NCI-H1048 (cell line): ENCODE data around the gene LRRC31.

Source experiments
- DNase-seq: peaks from one replicate; lab custom pipeline; 2025; lab: John Stamatoyannopoulos, UW

The LRRC31 gene

DNA sequence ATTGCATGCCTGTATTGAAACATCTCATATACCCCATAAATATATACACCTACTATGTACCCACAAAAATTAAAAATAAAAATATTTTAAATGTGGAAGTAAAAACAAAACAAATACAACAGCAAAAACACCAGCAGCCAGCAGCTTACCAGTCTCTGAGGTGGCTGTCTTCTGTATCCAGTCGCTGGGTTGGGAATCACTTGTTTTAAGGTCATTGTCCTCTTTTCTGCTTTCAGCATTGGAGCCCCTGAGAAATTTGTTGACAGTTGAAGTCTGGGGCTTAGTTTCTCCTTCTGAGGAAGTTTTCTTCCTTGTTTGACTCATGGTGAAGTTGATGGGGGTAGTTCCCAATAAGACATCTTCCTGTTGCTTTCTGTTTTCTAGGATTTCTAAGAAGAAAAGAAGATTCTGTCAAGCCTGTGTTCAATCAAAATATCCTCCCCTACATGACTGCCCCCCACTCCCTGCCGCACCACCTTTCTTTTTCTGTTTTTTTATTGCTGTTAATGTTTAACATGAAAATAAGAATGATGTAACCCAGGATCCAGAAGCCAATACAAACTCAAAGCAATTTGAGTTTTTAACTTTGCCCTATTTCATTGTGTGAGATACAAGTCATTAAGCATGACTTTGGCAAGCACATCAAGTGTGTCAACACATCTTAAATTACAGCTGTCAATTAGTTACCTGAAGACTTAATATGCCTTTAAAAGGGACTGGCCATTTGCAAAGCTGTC, at the start of gene LRRC31:
Gene LRRC31, minus strand, starts transcription at position 452 of the 737 bp plus-strand sequence. Its CDS starts 128 bp downstream, at position 324.
- DNase-seq, result no peak

DNA sequence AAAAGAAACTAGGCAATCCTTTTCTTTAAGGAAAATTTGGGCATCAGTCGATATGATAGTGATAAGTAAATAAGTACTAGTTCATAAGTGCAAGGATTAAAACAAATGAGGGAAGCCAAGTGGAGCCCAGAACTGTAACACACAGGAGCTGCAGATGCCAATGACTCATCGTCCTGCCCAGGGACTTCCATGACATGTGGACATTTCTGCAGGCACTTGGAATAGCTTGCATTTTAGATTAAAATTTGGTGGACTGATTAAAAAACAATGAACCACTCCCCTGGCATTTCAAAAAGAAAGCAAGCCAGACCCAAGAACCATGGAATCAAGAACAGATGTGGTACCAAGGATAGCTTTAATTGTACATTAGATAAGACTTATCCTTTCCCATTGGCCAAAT, 44.6 kb upstream of the LRRC31 start:
- DNase-seq, result no peak

DNA sequence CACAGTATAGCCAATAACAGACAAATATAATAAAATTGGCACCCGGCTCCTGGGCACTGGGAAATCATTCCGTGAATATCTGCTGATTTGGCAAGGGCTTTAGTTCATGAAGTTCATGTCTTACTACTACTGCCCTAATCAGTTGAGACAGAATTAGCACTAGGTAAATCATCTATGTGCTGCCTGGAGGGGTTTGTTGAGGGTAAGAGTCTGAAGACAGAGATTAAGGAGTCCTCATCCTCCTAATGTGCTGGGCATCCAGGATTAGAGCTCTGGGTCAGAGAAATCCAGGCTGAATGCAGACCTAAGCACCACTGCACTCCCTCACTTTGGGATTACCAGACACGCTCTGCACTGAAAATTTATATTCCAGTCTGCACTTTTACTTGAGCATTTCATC, 43.6 kb upstream of the LRRC31 start:
- no peak for DNase-seq

DNA sequence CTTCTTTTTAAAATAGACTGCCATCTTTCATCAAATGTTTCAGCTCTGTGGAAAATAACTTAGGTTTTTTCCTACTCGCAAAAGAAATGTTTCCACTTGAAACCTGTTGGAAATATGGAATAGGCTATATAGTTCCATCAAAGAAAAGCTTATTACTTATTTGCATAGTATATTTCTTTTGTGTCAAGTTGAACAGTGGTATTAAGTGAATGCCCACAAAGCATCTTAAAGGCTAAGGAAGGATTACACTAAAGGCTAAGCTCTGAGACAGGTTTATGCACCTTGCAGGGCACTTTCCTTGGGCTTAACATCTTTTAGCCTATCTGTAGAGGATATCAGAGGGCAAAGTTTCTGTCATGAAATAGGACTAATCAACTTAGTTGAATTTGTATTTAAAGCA, 41.5 kb upstream of the LRRC31 start, which contains the start of gene SAMD7:
Gene SAMD7, plus strand, starts transcription at position 301 of the 400 bp plus-strand sequence. CDS start 7,927 bp downstream, outside the sequence.
- no peak for DNase-seq

DNA sequence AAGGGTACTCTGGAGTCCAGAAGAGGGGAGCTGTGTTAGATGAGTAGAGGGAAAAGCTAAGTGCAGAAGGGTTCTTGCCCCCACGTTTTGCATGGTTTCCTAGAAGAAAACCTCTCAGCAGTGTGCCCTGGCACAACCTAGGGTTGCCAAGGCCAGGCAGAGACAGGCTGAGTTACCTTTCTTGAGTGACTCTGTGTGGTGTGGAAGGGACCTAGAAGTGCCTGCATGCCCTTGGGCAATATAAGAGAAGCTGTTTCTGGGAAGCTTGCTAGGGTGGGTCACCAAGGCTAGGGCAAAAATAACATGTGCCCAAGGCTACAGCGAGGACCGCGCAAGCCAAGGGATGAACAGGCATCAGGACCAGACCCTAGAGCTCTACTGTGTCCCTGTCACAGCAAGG, 38.2 kb upstream of the LRRC31 start:
- no peak for DNase-seq

DNA sequence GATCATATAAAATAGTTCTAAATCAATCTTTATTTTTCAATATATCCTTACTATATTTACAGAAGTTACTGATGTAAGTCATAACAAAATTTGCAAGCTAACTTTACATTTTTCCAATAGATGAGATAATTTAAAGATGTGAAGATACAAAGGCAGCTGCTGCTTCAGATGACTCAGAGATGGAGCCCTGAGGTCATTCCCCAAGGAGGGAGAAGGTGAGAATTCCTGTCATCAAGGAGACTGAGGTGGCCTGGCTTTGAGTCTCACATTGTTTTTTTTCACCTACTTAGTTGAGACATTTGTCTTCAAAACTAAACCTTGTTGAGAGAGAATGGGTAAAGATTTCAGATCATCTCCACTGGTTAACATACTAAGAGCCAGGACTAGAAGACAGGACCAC, 37.7 kb upstream of the LRRC31 start:
- DNase-seq, result no peak

DNA sequence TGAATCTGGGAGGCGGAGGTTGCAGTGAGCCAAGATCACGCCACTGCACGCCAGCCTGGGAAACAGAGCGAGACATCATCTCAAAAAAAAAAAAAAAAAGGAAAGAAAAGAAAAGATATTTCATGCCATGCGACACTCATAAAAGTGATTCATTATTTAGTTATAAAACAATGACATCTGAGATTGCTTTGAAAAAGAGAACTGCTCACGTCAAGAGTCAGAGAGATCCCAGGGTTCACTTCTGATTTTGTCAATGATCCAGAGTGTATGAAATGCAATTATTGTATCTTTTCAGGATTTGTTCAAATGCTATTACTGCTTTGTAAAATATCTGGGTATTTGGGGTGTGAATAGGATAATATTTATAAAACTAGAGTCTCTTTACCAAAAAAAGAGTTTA, 35.7 kb upstream of the LRRC31 start:
- no peak for DNase-seq

DNA sequence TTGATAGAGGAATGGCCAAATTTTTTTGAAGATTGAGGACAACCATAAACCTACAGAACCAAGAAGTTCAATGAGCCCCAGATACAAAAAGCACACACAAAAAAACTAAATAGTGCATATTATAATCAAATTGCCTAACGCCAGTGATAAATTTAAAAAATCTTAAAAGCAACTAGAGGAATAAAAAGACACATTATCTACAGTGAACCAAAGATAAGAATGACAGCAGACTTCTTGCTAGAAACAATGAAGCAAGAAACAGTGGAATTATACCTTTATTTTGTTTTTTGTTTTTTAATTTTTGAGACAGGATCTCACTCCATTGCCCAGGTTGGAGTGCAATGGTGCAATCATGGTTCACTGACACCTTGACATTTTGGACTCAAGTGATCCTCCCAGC, 31.7 kb upstream of the LRRC31 start:
- no peak for DNase-seq

DNA sequence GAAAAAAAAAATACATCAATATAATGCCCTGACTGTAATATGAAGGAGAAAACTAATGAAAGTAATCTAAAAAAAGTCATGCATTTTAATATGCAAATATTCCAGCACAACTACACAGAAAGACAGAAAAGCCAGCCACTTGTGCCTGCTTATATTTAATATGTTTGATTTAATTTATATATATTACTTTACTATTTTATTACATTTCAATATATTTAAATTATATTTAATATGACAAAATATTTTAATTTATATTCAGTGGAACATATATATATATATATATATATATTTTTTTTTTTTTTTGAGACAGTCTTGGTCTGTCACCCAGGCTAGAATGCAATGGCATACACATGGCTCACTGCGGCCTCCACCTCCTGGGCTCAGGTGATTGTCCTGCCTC, 27.5 kb upstream of the LRRC31 start:
- no peak for DNase-seq

DNA sequence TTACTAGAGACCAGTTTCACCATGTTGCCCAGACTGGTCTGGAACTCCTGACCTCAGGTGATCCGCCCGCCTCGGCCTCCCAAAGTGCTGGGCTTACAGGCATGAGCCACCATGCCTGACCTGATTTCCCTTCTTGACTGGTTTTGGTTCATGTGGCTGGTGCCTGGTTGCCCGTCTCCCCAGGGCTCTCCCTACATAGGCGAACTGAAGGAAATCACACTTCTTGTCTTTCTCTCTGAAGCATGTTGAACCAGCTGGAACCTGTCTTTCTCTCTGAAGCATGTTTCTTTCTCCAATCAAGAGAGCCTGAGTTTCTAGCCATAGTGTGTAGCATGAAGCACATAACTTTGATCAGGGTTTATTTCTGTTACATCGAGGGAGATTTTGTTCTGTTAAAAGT, 25.3 kb upstream of the LRRC31 start:
- DNase-seq, result no peak

DNA sequence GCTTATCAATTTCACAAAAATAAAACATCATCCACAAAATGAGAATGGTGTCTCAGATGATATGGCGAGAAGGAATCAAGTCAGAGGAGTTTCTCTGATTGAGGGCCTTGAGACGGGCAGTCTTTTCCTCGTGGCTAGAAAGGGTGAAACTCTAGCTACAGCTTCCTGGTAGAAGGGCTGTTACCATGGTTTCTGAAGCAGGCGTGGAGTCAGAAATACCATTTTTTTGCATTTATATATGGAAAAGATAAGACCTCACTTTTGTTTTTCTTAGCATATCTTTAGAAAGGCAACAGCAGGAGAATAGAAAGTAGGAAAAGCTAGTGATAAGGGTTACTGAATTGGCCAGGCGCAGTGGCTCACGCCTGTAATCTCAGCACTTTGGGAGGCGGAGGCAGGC, 24.4 kb upstream of the LRRC31 start:
- DNase-seq, result no peak

DNA sequence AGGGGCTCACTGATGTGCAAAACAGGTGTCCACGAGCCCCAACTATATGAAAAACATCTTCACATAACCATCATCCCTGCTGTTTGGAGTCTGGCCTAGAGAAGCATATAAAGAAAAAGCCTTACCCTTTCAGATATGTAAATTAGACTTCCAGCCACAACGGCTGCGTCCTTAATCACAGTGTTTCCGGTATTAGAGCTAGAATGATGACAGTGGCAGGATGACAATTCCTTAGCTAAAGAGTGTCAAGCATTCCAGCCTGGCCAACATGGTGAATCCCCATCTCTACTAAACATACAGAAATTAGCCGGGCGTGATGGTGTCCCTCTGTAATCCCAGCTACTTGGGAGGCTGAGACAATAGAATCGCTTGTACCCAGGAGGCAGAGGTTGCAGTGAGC, 22.2 kb upstream of the LRRC31 start:
- no peak for DNase-seq

DNA sequence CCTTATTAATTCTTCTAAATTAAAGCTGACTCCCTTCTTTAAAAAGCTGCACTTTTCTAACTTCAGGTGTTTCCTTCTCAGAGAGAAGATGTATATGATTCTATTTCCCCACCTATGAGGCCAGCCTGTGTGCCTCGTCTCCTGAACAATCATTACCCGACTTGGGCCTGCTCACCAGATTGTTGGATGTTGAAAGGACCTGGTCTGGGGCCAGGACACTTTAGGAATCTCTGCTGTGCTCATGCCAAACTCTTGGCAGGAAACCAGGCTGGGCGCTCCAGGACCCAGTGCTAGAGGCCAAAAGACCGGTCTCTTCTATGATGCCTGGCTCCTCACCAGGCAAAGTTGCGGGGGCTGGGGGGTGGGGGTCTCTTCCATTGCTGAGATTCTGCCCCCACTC, 16.9 kb upstream of the LRRC31 start:
- no peak for DNase-seq

DNA sequence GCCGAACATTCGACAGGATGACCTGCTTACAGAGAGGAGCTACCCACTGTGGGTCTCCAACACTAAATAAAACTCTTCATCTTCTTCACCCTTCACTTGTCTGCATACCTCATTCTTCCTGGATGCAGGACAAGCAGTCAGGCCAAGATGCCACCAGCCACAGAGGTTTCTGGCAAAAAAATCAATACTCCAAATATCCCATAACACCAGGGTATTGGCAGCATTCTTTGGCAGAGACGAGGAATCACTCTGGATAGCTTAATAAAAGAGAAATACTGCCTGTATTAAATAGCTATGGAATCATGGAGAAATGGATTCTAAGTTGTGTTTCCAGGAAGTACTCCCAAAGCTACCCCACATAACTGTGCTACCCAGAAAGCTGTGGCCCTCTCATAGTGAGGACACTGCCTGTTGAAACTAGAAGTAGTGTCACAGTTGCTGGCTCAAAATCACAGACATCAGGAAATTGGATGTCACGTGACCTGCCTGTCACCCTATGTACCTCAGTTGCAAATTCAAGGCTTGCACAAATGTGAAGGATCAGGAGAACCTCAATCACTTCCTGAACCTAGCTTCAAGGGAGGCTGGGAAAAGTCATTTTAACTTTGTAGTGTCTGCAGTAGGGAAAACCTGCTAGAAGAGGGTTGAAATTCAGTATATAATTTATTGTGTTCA, 11.0 kb upstream of the LRRC31 start:
- no peak for DNase-seq

DNA sequence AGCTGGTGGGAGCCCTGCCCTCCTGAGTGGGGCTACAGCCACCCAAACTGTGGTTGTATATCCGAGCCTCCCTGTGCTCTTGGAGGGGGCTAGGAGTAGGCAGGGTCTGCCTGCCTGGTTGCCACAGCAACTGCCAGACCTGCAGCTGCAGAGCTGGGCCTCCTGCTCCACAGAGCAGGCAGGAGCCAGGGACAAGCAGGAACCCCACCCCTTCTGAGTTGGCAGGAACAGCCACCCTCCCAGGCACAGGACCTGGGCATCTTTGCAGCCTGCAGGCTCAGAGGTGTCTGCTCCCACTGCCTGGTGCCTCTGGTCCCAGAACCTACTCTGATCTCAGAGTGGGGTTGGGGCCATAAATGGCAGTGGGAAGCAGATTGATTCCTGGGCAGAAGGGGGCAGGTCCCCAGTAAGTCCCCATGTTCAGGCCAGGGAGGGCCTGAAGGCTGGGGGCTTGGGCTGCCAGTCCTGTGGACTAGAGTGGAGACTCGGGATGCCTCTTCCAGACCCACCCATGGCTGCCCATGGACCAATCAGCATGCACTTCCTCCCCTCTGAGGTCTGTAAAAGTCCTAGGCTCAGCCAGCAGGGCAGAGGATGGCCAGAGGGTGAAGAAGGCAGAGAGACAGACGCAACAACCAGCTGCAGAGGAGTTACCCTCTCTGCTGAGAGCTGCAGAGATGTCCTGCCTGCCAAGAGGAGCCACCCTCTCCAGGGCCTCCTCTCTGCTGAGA, 10.3 kb upstream of the LRRC31 start:
- DNase-seq, result no peak

DNA sequence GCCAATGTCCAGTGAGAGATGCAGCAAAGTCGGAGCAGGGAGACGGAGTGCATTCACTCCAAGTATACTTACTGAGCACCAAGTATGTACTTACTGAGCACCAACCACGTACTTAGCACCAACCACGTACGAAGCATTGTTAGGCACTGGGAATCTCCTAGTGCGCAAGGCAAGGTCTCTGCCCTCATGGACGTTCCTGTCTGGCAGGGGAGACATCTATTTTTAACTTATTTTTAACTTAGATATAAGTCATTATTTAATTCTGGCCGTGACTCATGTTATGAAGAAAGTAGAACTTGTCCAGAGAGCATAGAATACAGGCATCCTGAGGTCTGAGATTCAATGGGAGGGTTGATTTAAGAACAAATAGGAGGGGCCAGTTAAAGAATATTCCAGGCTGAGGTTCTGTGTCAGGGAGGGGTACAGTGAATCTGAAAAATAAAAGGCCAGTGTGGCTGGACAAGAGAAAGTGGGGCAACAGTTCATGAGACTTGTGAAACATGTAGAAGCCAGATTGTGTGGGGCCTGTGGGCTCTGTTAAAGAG, 9.3 kb upstream of the LRRC31 start:
- no peak for DNase-seq

DNA sequence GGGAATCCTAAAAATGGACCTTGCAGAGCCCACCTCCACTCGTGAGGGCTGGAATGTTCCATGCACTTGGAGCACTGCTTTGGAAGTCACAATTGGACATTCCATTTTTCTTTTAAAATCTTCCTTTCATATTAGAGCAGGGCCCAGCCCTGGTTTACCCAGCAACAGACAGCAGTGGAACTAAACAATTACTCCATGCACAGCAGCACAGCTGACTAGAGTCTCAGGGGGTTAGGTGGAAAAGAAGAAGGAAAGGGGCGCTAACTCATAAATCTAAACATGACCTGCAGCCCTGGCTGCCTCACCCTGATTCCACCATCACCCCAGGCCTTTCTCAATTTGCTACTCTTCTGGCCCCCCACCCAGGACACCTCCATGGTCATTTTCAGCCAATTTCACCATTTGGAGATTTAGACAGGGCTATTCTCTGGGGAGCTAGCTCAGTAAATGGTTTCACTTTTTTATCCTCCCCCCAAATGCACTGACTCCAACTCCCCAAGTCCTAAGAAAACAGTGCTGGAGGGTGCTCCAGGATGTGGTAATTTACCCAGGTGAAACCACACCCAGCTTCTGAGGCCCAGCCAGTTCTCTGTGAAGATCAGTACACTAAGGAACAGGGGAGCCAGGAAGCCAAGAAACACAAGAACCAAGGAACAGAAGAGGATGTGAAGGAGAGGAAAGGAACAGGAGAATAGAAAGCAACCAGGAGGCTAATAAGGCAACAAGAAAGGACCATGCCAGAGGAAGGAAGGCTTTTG, 1.6 kb upstream of the LRRC31 start:
- DNase-seq, result no peak

DNA sequence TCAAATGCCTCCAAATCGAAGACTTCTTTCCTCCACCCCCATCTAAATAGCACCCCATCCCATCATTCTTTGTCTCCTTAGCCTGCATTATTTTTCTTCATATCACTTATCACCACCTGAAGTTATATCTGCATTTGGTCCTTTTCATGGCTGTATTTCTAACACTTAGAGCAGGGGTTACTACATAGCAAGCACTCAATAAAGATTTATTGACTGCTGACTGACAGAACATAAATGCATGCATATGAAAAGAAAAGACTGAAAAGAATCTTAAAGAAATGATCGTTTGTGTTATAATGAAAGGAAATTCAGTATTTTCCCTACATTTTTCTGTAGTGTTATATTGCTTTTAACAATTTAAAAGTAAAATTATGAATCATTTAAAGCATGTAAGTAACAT, 1.4 kb downstream of the LRRC31 start:
- no peak for DNase-seq

DNA sequence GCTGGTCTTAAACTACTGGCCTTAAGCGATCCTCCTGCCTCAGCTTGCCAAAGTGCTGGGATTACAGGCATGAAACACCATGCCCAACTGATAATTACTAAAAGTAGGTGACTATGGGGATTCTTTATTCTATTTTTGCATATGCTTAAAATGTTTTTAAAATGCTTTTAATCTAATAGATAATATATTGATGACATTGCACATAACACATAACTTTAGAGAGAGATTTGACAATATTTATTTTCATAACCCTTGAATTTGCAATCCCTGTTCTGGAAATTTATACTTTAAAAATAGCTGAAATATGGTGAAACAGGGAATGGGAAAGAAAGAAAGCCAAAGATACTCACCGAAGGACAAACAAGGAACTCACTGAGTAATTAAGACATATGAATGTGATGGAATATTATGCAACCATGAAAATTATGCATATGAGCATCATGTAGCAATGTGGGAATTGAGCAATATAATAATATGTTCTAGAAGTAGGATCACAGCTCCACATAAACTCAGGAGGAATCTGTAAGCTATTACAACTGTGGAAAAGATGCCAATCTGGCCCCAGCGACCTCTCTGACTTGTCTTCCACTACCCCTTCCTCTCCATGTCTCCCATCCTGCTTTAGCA, 2.0 kb downstream of the LRRC31 start:
- no peak for DNase-seq

DNA sequence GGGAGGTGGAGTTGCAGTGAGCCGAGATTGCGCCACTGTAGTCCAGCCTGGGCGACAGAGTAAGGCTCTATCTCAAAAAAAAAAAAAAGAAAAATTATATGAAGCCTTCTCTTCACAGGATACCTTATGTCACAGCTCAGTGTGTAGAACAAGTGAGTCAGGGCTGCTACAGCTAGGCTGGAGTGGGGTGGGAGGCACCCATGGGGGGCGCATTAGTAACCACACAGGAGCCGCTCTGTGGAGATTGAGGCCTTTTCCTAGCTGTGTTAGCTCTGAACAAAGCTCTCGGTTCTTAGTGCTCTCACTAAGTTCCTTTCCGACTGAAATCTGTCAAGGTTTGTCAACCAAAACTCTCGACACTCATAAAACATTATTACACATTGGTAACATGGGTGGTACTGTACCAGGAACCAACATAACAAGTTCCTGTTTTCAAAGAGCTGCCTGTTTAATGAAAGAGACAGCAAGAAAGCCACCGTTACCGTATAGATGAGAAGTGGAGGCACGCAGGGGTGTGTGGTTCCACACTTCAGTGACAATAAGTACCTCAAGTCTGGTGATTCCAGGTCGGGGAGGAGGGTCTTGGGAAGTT, 4.5 kb downstream of the LRRC31 start:
- no peak for DNase-seq

DNA sequence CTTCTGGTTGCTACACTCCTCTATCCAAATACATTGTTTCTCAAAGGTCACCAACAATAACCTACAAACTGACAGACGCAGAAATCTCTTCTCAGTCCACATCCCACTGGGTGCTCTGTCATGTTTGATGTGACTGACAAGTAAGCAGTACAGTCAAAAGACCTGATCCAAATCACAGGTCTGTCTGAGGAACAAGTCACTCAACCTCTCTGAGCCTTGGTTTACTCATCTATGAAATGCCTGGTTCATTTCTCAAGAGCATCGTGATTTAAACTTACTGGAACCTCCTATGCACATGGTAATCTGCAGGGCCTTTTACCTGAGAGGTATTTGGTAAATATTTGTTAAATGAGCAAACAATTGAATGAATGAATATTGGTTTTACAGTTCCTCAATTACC, 5.5 kb downstream of the LRRC31 start:
- no peak for DNase-seq
